Suprapubic skin (tissue), 4 donors: Measurements from ENCODE around the gene SLC17A2. TPM values are rescaled to one million over a fixed set of nuclear protein-coding genes. Genes with fewer than 3 reads are reported as not detected.

Experiments used
- DNase-seq, 2 donors: peaks; one replicate each; pipeline ENCODE4 v3.0.0-alpha.2; 2019; ENCODE audit warnings: low spot score in 2 of 2
- H3K27ac ChIP-seq: fragments of 200-600 bp; sonication (generic); one replicate; pipeline ENCODE4 v1.5.1; 2019
- H3K27me3 ChIP-seq: fragments of 200-600 bp; sonication (generic); one replicate; pipeline ENCODE4 v1.5.1; 2019
- H3K36me3 ChIP-seq: fragments of 200-600 bp; sonication (generic); one replicate; pipeline ENCODE4 v1.5.1; 2019
- H3K4me1 ChIP-seq: fragments of 200-600 bp; sonication (generic); one replicate; pipeline ENCODE4 v1.5.1; 2019
- H3K4me3 ChIP-seq: fragments of 200-600 bp; sonication (generic); one replicate; pipeline ENCODE4 v1.5.1; 2019; ENCODE audit warnings: mild to moderate bottlenecking
- H3K9me3 ChIP-seq: fragments of 200-600 bp; sonication (generic); one replicate; pipeline ENCODE4 v1.5.1; 2019
- EP300 ChIP-seq: sonication (generic); formaldehyde crosslinking; IDR thresholded peaks from one replicate; pipeline ENCODE4 v1.6.1; 2017; ENCODE audit warnings: antibody characterized with exemption
- POLR2A ChIP-seq, 2 donors: fragments of 450-650 bp; IDR thresholded peaks; one replicate each; pipeline ENCODE4 v1.6.1; 2017; ENCODE audit warnings: antibody characterized with exemption in 2 of 2, mild to moderate bottlenecking in 2 of 2, moderate library complexity in 2 of 2
- POLR2AphosphoS5 ChIP-seq, 3 donors: sonication (generic); formaldehyde crosslinking; IDR thresholded peaks; one replicate each; pipeline ENCODE4 v1.6.1; 2017; ENCODE audit warnings: antibody characterized with exemption in 3 of 3
- WGBS: methylation state at CpG from one replicate; pipeline ENCODE4 v1.1.5; 2018; 5-methylcytosine and 5-hydroxymethylcytosine counted together
- total RNA-seq, 4 donors: library from RNA; depleted of rRNA; stranded (reverse); fragments of >200 nt; gene quantifications; one replicate each; pipeline ENCODE4 v1.1.0, GENCODE V29; 2016
- TF ChIP-seq, protein P1 (sequence below), 2 donors: fragments of 200-600 bp in 1 of 2; fragments of 450-650 bp in 1 of 2; sonication (generic) in 1 of 2; IDR thresholded peaks; one replicate each; pipeline ENCODE4 v1.5.1; 2016 to 2019; ENCODE audit warnings: antibody characterized with exemption in 2 of 2, mild to moderate bottlenecking in 1 of 2, moderate library complexity in 1 of 2

The SLC17A2 gene
- total RNA-seq, 4 donors from 2014 or later: not detected

DNA sequence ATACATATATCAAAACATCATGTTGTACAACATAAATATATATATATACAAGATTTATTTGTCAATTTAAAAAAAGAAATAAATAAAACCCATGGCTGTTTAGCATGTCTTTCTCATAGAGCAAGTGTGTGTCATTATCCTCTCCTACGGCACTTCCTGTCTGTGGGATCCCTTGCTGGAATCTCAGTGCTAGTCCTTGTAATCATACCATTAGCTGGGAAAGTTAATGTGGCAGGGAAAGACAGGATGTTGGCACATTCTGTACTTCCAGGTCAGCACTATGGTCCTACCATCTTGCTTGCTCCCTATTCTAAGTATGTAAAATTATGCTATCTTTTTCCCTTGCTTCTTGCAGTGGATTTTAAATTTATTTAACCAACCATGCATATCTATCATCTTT, 47.0 kb downstream of the SLC17A2 start:
- Histone ChIP-seq H3K9me3 (no peaks in the 10 kb centered on the region), H3K4me3 (no peak overlapping the region)
- 82% methylated on average over 1 of the region's 1 CpG for WGBS

DNA sequence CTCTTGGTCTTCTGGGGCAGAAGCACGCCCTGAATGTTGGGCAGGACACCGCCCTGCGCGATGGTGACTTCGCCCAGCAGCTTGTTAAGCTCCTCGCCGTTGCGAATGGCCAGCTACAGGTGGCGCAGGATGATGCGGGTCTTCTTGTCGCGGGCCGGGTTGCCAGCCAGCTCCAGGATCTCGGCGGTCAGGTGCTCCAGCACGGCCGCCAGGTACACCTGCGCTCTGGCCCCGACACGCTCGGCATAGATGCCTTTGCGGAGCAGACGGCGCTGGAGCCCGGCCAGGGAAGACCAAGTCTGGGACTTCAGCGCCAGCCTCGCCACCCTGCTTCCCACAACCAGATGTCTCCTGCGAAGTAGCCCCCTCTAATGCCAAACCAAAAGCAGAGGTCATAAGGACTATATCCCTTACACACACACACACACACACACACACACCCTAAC, 48.4 kb downstream of the SLC17A2 start:
- H3K27ac ChIP-seq: no peak overlapping the region
- no peak for DNase-seq
- WGBS: 23% methylated on average over 26 of the region's 28 CpGs
- peaks cover 7% of the 10 kb centered on the region for H3K27me3 ChIP-seq
- H3K36me3 ChIP-seq: no peaks in the 10 kb centered on the region
- H3K4me3 ChIP-seq: no peak overlapping the region
- no peak for TF ChIP-seq POLR2AphosphoS5 (IDR thresholded peaks at IDR 0.05)
- TF ChIP-seq EP300: no peak
- TF ChIP-seq, protein P1, sequence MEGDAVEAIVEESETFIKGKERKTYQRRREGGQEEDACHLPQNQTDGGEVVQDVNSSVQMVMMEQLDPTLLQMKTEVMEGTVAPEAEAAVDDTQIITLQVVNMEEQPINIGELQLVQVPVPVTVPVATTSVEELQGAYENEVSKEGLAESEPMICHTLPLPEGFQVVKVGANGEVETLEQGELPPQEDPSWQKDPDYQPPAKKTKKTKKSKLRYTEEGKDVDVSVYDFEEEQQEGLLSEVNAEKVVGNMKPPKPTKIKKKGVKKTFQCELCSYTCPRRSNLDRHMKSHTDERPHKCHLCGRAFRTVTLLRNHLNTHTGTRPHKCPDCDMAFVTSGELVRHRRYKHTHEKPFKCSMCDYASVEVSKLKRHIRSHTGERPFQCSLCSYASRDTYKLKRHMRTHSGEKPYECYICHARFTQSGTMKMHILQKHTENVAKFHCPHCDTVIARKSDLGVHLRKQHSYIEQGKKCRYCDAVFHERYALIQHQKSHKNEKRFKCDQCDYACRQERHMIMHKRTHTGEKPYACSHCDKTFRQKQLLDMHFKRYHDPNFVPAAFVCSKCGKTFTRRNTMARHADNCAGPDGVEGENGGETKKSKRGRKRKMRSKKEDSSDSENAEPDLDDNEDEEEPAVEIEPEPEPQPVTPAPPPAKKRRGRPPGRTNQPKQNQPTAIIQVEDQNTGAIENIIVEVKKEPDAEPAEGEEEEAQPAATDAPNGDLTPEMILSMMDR (IDR thresholded peaks at IDR 0.05): no peak
- TF ChIP-seq POLR2A (IDR thresholded peaks at IDR 0.05): no peak
- H3K9me3 ChIP-seq: no peaks in the 10 kb centered on the region
- H3K4me1 ChIP-seq: no peaks in the 10 kb centered on the region

More for the DNA sequence above, 47.0 kb downstream of the SLC17A2 start:
- no peak overlapping the region for H3K27ac ChIP-seq
- peaks cover 7% of the 10 kb centered on the region for H3K27me3 ChIP-seq
- TF ChIP-seq POLR2AphosphoS5 (IDR thresholded peaks at IDR 0.05) (no peak), POLR2A (IDR thresholded peaks at IDR 0.05) (no peak), EP300 (no peak)
- TF ChIP-seq, protein P1 (IDR thresholded peaks at IDR 0.05): no peak
- H3K36me3 ChIP-seq: no peaks in the 10 kb centered on the region
- DNase-seq: no peak
- H3K4me1 ChIP-seq: no peaks in the 10 kb centered on the region

DNA sequence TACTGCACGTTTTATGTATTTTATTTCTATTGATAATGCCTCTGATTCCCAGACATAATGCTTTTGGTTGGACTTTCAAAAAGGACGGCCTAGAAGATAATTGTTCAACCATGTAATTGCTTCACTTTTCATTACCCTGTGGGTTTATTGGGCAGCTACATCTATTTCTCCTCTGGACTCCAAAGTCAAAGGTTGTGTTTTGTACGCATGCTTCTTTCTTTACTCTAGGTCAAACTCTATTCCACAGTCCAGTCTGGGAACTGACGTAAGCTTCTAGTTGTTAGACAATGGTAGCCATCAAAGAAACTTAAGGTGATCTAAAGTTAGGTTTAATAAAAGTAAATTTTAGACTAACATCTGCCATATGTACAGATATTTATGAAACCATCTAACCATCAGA, 49.9 kb downstream of the SLC17A2 start:
- peaks cover 7% of the 10 kb centered on the region for H3K27me3 ChIP-seq
- no peaks in the 10 kb centered on the region for H3K9me3 ChIP-seq
- no peaks in the 10 kb centered on the region for H3K36me3 ChIP-seq
- WGBS: 89% methylated on average over 4 of the region's 4 CpGs
- no peaks in the 10 kb centered on the region for H3K4me1 ChIP-seq
- TF ChIP-seq POLR2A (IDR thresholded peaks at IDR 0.05) (no peak), EP300 (no peak), POLR2AphosphoS5 (IDR thresholded peaks at IDR 0.05) (no peak)
- TF ChIP-seq, protein P1 (IDR thresholded peaks at IDR 0.05): no peak
- no peak for DNase-seq
- no peak overlapping the region for H3K27ac ChIP-seq
- no peak overlapping the region for H3K4me3 ChIP-seq

DNA sequence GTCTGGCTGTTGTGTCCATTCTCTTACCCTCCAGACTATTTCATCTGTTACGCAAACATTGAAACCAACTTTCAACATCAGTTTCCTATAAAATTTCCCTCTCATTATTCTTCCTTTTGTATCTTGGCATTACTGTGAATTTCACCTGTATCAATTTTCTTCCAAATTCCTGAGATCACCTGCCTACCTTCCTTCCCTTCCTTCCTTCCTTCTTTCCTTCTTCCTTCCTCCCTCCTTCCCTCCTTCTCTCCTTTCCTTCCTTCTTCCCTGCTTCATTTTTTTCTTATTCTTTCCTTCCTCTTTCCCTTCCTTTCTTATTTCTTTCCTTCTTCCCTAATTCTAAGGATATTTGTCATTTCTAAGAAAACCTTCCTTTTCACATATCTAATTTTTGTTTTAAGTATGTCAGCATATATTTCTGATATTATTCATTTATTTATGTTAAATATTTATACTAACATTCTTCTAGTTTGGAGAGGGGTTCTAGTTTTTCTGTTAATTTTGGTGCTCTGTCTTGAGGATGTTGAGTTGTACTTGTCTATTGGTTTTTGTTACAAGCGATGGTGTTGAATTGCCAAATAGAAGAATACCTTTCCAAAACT, 51.7 kb downstream of the SLC17A2 start:
- peaks cover 7% of the 10 kb centered on the region for H3K27me3 ChIP-seq
- TF ChIP-seq EP300 (no peak), POLR2AphosphoS5 (IDR thresholded peaks at IDR 0.05) (no peak), POLR2A (IDR thresholded peaks at IDR 0.05) (no peak)
- TF ChIP-seq, protein P1 (IDR thresholded peaks at IDR 0.05): no peak
- no peaks in the 10 kb centered on the region for H3K9me3 ChIP-seq
- WGBS: 94% methylated on average over 2 of the region's 2 CpGs
- H3K27ac ChIP-seq: no peak overlapping the region
- no peaks in the 10 kb centered on the region for H3K4me1 ChIP-seq
- no peak for DNase-seq
- H3K36me3 ChIP-seq: no peaks in the 10 kb centered on the region
- no peak overlapping the region for H3K4me3 ChIP-seq

DNA sequence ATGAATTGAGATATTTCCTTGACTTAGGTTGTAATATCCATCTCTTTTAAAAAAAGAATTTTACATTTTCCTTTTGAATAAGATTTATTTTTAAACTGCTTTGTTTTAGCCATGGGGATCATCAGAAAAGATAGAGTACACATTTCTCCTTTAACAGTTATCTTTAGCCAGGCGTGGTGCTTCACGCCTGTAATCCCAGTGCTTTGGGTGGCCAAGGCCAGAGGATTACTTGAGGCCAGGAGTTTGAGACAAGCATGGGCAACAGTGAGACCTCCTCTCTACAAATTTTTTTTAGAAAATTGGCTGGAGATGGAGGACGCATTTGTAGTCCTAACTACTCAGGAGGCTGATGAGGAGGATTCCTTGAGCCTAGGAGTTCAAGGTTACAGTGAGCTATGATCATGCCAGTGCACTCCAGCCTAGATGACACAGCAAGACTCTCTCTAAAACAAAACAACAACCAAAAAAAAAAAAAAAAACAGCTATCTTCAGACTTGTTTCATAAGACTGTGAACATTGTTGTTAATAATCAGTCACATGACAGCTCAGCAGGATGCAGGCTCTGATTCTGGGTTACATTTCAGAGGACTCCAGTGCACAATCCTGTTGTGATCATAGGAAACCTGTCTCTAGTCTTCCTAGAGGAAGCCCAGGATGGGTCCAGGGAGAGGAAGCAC, 54.4 kb downstream of the SLC17A2 start:
- WGBS: 90% methylated on average over 3 of the region's 3 CpGs
- TF ChIP-seq POLR2A (IDR thresholded peaks at IDR 0.05) (no peak), EP300 (no peak), POLR2AphosphoS5 (IDR thresholded peaks at IDR 0.05) (no peak)
- TF ChIP-seq, protein P1 (IDR thresholded peaks at IDR 0.05): no peak
- H3K4me3 ChIP-seq: no peak overlapping the region
- H3K27me3 ChIP-seq: no peaks in the 10 kb centered on the region
- H3K9me3 ChIP-seq: no peaks in the 10 kb centered on the region
- no peak overlapping the region for H3K27ac ChIP-seq
- DNase-seq: no peak
- no peaks in the 10 kb centered on the region for H3K4me1 ChIP-seq
- no peaks in the 10 kb centered on the region for H3K36me3 ChIP-seq
